GM19452 (cell line): Measurements from ENCODE around the gene P4HB.

Source experiments
- ATAC-seq: cut with Tn5 transposase; IDR thresholded peaks from one replicate; pipeline ENCODE4 v1.9.1; 2021; ENCODE audit not compliant: unreplicated experiment

The P4HB gene

DNA sequence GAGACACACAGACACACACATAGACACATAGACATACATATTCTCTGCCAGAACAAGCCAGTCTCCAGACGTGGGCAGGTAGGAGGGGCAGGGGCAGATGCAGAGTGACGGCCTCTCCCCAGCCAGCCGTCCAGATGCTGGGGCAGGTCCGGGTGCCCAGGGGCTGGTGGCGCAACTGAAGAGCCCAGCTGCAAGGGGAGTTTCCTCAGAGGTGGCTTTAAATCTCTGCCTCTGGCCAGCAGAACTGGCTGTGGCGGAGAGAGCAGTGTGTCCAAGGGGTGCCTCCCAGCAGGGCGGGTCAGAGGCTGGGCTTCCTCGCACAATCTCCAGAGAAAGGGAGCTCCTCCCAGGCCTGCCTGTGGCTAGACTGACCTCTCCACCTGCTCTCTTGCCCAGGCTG lies 65.8 kb downstream of the P4HB start:
- ATAC-seq: no peak

DNA sequence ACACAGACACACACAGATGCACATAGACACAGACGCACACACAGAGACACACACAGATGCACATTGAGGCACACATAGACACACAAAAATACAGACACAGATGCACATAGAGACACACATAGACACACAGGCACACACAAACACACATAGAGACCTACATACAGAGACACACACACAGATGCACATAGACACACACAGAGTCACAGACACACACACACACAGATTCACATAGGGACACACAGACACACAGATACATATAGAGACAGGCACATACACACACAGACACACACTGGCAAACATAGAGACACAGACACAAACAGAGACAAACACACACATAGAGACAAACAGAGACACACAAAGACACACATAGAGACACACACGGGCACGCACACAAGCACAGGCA lies 66.3 kb downstream of the P4HB start:
- no peak for ATAC-seq
